Neuronal stem cell (in vitro differentiated cells): Measurements from ENCODE around the gene WDR46.
"Not testable (repeated sequence)": the region's sequence is repeated elsewhere in the genome, so short reads cannot be mapped to it uniquely, and the experiment has no call there.

Experiments
- DNase-seq: peaks from one replicate; pipeline ENCODE4 v3.0.0-alpha.2; 2013; ENCODE audit warnings: low spot score
- H2AFZ ChIP-seq: one replicate; pipeline ENCODE4 v1.6.1; 2013; ENCODE audit warnings: mild to moderate bottlenecking, low read length, inconsistent platforms
- H2AK5ac ChIP-seq: 2 replicates; pipeline ENCODE4 v1.6.1; 2013; ENCODE audit warnings: low read depth, mild to moderate bottlenecking, inconsistent platforms, low read length, moderate library complexity, mixed read lengths
- H2BK120ac ChIP-seq: 2 replicates; pipeline ENCODE4 v1.6.1; 2013; ENCODE audit warnings: low read depth, mild to moderate bottlenecking, inconsistent platforms, low read length, moderate library complexity, mixed read lengths
- H2BK12ac ChIP-seq: one replicate; pipeline ENCODE4 v1.6.1; 2013; ENCODE audit warnings: low read length, inconsistent platforms
- H2BK15ac ChIP-seq: 2 replicates; pipeline ENCODE4 v1.6.1; 2013; ENCODE audit warnings: mild to moderate bottlenecking, low read length, inconsistent platforms, mixed read lengths
- H2BK5ac ChIP-seq: one replicate; pipeline ENCODE4 v1.6.1; 2013; ENCODE audit warnings: inconsistent platforms, mild to moderate bottlenecking, low read length, moderate library complexity
- H3K14ac ChIP-seq: one replicate; pipeline ENCODE4 v1.6.1; 2013; ENCODE audit warnings: low read length, inconsistent platforms
- H3K18ac ChIP-seq: 2 replicates; pipeline ENCODE4 v1.6.1; 2013; ENCODE audit warnings: low read length, inconsistent platforms
- H3K23ac ChIP-seq: 2 replicates; pipeline ENCODE4 v1.6.1; 2013; ENCODE audit warnings: low read depth, mild to moderate bottlenecking, mixed read lengths, low read length, inconsistent platforms; ENCODE audit not compliant: poor library complexity
- H3K27ac ChIP-seq: replicated peaks from 3 replicates; pipeline ENCODE4 v1.5.1; 2013; ENCODE audit warnings: low read length, inconsistent platforms
- H3K27me3 ChIP-seq, 3 experiments: 2 replicates each; pipeline ENCODE4 v1.6.1; 2013; ENCODE audit warnings: low read length in 3 of 3, mild to moderate bottlenecking in 2 of 3, inconsistent platforms in 1 of 3, low read depth in 1 of 3, mixed read lengths in 1 of 3, moderate library complexity in 1 of 3; ENCODE audit not compliant: control insufficient read depth in 3 of 3, insufficient read depth in 3 of 3
- H3K36me3 ChIP-seq, 2 donors: replicated peaks in 1 of 2; 2 replicates each; pipeline ENCODE4 v1.6.1; 2013; ENCODE audit warnings: low read length in 2 of 2; ENCODE audit not compliant: control insufficient read depth in 2 of 2, insufficient read depth in 2 of 2
- H3K4ac ChIP-seq: 2 replicates; pipeline ENCODE4 v1.6.1; 2013; ENCODE audit warnings: inconsistent platforms, mild to moderate bottlenecking, low read length, moderate library complexity
- H3K4me1 ChIP-seq, 2 donors: 1 replicate in 1 of 2; 2 replicates in 1 of 2; pipeline ENCODE4 v1.6.1; 2013; ENCODE audit warnings: low read length in 2 of 2, low read depth in 1 of 2; ENCODE audit not compliant: control insufficient read depth in 2 of 2, insufficient read depth in 1 of 2
- H3K4me2 ChIP-seq: one replicate; pipeline ENCODE4 v1.6.1; 2013; ENCODE audit warnings: mild to moderate bottlenecking, low read length, inconsistent platforms; ENCODE audit not compliant: insufficient read depth, poor library complexity, severe bottlenecking
- H3K4me3 ChIP-seq, 2 donors: 2 replicates each; pipeline ENCODE4 v1.5.1; 2013; ENCODE audit warnings: low read length in 2 of 2, mild to moderate bottlenecking in 2 of 2, inconsistent platforms in 1 of 2, moderate library complexity in 1 of 2
- H3K79me1 ChIP-seq: one replicate; pipeline ENCODE4 v1.6.1; 2013; ENCODE audit warnings: low read depth, mild to moderate bottlenecking, inconsistent platforms, low read length, moderate library complexity
- H3K9ac ChIP-seq: one replicate; pipeline ENCODE4 v1.6.1; 2013; ENCODE audit warnings: mild to moderate bottlenecking, low read depth, low read length, inconsistent platforms; ENCODE audit not compliant: poor library complexity
- H3K9me3 ChIP-seq, 2 donors: replicated peaks in 1 of 2; 2 replicates each; pipeline versions ENCODE3 to v1.6.1; 2013; ENCODE audit warnings: low read length in 2 of 2, mild to moderate bottlenecking in 2 of 2, inconsistent platforms in 1 of 2, low read depth in 1 of 2, mixed read lengths in 1 of 2, moderate library complexity in 1 of 2; ENCODE audit not compliant: control insufficient read depth in 2 of 2, insufficient read depth in 1 of 2
- H4K8ac ChIP-seq: one replicate; pipeline ENCODE4 v1.6.1; 2013; ENCODE audit warnings: low read depth, mild to moderate bottlenecking, inconsistent platforms, low read length, moderate library complexity
- H4K91ac ChIP-seq: one replicate; pipeline ENCODE4 v1.6.1; 2013; ENCODE audit warnings: low read length, low read depth, mild to moderate bottlenecking, inconsistent platforms; ENCODE audit not compliant: poor library complexity
- WGBS, 2 donors: extraction: QIAGEN DNeasy Blood & Tissue Kit; methylation state at CpG; one replicate each; pipeline ENCODE4 v1.1.7; 2013; ENCODE audit warnings: missing lambda C conversion rate in 2 of 2, mixed read lengths in 1 of 2; ENCODE audit not compliant: insufficient read length in 2 of 2, insufficient replicate concordance in 1 of 2; ENCODE audit errors: extremely low coverage in 2 of 2; 5-methylcytosine and 5-hydroxymethylcytosine counted together

WDR46 gene

DNA sequence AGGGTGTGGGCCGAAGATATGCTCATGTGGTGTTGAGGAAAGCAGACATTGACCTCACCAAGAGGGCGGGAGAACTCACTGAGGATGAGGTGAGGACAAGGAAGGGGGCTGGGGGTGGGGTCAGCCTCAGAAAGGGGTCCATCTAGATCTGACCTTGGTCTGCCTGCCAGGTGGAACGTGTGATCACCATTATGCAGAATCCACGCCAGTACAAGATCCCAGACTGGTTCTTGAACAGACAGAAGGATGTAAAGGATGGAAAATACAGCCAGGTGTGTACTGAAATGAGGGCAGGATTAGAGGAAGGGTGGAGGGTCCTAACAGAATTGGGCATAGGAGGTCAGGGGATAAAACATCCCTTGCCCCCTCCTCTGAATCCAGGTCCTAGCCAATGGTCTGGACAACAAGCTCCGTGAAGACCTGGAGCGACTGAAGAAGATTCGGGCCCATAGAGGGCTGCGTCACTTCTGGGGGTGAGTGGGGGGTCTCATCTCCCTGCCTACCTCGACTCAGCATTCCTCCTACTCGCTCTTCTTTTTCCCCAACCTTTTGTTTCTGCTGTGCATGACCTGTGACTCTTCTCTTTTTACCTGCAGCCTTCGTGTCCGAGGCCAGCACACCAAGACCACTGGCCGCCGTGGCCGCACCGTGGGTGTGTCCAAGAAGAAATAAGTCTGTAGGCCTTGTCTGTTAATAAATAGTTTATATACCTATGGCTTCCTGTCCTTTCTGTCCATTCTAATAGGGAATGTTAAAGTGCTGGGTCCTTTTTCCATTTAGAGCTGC is 13.1 kb downstream of the WDR46 start:
- H3K14ac ChIP-seq, H4K91ac ChIP-seq, H3K4ac ChIP-seq, H3K27me3 ChIP-seq, H2AK5ac ChIP-seq, DNase-seq, H3K23ac ChIP-seq, H3K9me3 ChIP-seq, H4K8ac ChIP-seq, H2BK120ac ChIP-seq, H2BK5ac ChIP-seq, H2BK15ac ChIP-seq, H2BK12ac ChIP-seq, H2AFZ ChIP-seq, H3K18ac ChIP-seq, H3K79me1 ChIP-seq: not testable (repeated sequence)
- H3K9ac ChIP-seq = peak overlapping the region; percentile 61
- peaks cover 44 to 77% of the 10 kb centered on the region in 2 donors for H3K36me3 ChIP-seq
- peak overlapping the region in 1 of 2 donors; percentile 42 for H3K4me3 ChIP-seq
- peak overlapping the region; percentile 88 for H3K4me2 ChIP-seq
- no CpG with 5 or more reads among the region's 16 CpGs for WGBS, 2 donors
- H3K27ac ChIP-seq = peak overlapping the region; percentile 89
- H3K4me1 ChIP-seq = peaks cover 20 to 27% of the 10 kb centered on the region in 2 donors

DNA sequence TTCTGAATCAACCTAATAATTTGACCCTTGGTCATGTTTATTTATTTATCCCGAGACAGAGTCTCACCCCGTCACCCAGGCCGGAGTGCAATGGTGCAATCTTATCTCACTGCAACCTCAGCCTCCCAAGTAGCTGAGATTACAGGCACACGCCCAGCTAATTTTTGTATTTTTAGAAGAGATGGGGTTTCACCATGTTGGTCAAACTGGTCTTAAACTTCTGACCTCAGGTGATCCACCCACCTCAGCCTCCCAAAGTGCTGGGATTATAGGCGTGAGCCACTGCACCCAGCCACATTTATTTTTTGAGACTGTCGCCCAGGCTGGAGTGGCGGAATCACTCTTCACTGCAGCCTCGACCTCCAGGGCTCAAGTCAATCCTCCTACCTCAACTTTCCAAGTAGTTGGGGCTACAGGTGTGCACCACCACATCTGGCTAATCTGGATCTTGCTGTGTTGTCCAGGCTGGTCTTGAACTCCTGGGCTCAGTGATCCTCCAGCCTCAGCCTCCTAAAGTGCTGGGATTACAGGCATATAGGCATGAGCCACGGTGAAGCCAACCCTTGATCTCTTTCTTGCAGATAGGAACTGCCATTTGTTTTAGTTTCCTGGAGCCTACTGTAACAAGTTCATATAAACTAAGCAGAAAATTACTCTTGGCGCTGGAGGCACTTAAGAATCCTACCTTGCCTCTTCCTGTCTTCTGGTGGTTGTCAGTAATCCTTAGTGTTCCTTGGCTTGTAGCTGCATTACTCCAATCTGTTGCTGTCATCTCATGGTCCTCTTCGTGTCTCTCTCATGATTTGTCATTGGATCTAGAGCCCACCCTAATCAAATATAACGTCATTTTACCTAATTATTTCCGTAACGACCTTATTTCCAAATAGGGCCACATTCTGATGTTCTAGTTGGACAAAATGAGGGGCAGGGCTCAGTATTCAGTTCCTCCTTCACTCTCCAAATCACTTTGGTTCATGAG is 14.8 kb downstream of the WDR46 start:
- Histone ChIP-seq H4K8ac (no peak overlapping the region), H3K27me3 (no peaks in the 10 kb centered on the region), H2BK120ac (no peak overlapping the region), H3K9me3 (no peaks in the 10 kb centered on the region), H3K4me1 (peaks cover 21 to 27% of the 10 kb centered on the region in 2 donors), H3K18ac (no peak overlapping the region), H2BK15ac (no peak overlapping the region), H3K14ac (no peak overlapping the region), H3K4me3 (no peak overlapping the region), H3K79me1 (peaks cover 8% of the 10 kb centered on the region), H3K36me3 (peaks cover 37 to 69% of the 10 kb centered on the region in 2 donors), H3K4ac (no peak overlapping the region), H2BK5ac (no peak overlapping the region), H2AK5ac (no peak overlapping the region), H2BK12ac (no peak overlapping the region), H3K27ac (no peak overlapping the region), H3K9ac (no peak overlapping the region), H4K91ac (no peak overlapping the region), H2AFZ (no peak overlapping the region), H3K4me2 (no peak overlapping the region), H3K23ac (no peak overlapping the region)
- DNase-seq = no peak
- no CpG with 5 or more reads among the region's 14 CpGs for WGBS, 2 donors

DNA sequence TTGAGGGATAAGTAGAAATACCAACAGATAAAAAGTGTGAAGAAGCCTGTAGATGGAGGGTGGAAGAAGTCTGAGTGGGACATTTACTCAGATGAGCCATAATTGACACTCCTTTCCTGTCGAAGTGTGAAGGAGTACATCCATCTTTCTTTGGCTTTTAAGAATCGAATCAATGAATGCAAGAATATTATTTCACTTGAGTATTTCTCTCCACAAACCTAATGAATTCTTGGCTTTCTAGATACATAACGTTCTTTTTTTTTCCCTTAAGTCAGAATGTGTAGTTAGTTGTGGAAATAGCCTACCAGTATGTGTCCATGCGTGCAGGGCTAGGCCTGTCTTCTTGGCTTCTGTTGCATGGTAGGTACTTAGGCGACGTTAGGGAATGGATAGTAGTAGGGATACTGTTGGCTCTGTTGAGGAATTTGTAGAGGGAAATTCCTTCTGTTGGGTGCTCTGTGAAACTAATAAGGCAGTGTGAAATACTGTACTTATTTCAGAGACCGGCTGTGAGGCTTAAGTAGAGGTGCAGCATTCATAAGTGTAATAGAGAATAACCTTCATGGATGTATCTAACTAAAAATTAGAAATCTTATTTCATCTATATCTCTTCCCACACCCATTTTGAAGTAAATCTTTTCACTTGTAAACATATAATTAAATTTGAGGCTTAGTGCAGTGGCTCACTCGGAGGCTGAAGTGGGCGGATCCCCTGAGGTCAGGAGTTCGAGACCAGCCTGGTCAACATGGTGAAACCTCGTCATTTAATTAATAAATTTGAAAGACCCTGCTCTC is 15.7 kb downstream of the WDR46 start:
- Histone ChIP-seq H2BK120ac (no peak overlapping the region), H3K27ac (no peak overlapping the region), H3K14ac (no peak overlapping the region), H3K4me2 (peak overlapping the region; percentile 67), H4K8ac (no peak overlapping the region), H2BK12ac (no peak overlapping the region), H3K9ac (no peak overlapping the region), H3K36me3 (peaks cover 31 to 69% of the 10 kb centered on the region in 2 donors), H3K9me3 (no peaks in the 10 kb centered on the region), H3K4me1 (peaks cover 21 to 27% of the 10 kb centered on the region in 2 donors), H3K79me1 (peaks cover 8% of the 10 kb centered on the region), H4K91ac (no peak overlapping the region), H2BK15ac (no peak overlapping the region), H3K27me3 (no peaks in the 10 kb centered on the region), H2AFZ (no peak overlapping the region), H2AK5ac (no peak overlapping the region), H3K4me3 (peak overlapping the region in 1 of 2 donors; percentile 94), H3K23ac (no peak overlapping the region), H3K4ac (no peak overlapping the region), H2BK5ac (no peak overlapping the region), H3K18ac (no peak overlapping the region)
- no peak for DNase-seq
- no CpG with 5 or more reads among the region's 11 CpGs for WGBS, 2 donors
